Pancreas (tissue), 10 donors: ENCODE measurements around the gene KCNMA1. TPM values are rescaled to one million over a fixed set of nuclear protein-coding genes. Genes with fewer than 3 reads are reported as not detected.
"Not testable (repeated sequence)": the region's sequence is repeated elsewhere in the genome, so short reads cannot be mapped to it uniquely, and the experiment has no call there.

Experiments
- ATAC-seq, 4 donors: fragments of 200-7000 bp; cut with Tn5 transposase; one replicate each; pipeline versions ENCODE4 v1.8.0 to v1.9.1; 2020; ENCODE audit warnings: mild to moderate bottlenecking in 4 of 4, moderate library complexity in 4 of 4
- DNase-seq, 6 donors: peaks; one replicate each; pipeline ENCODE4 v3.0.0-alpha.2; 2020
- FAIRE-seq: peaks from 2 replicates; lab custom pipeline; 2012; peaks lifted over from hg19 to GRCh38; lab: Jason Lieb, UNC
- H3K27ac ChIP-seq, 4 donors: fragments of 200-600 bp; sonication (generic); 1 replicate in 3 of 4; 2 replicates in 1 of 4; pipeline versions ENCODE4 v1.5.0 to v1.8.0; 2020
- H3K27me3 ChIP-seq, 4 donors: fragments of 200-600 bp; one replicate each; pipeline ENCODE4 v1.8.0; 2021
- H3K36me3 ChIP-seq, 3 donors: fragments of 200-600 bp; sonication (generic) in 1 of 3; one replicate each; pipeline versions ENCODE4 v1.5.0 to v1.8.0; 2020 to 2021
- H3K4me1 ChIP-seq, 3 donors: fragments of 200-600 bp; one replicate each; pipeline ENCODE4 v1.8.0; 2021
- H3K4me3 ChIP-seq, 4 donors: fragments of 200-600 bp; sonication (generic) in 2 of 4; one replicate each; pipeline versions ENCODE4 v1.5.0 to v1.8.0; 2020 to 2021
- H3K9me3 ChIP-seq, 4 donors: fragments of 200-600 bp; one replicate each; pipeline ENCODE4 v1.8.0; 2021
- WGBS, 2 donors: extraction: QIAGEN DNeasy Blood & Tissue Kit; methylation state at CpG; one replicate each; pipeline ENCODE4 v1.1.7; 2013; 5-methylcytosine and 5-hydroxymethylcytosine counted together
- intact Hi-C, 3 donors: fragments of 100-400 bp; cut with DNase I; formaldehyde crosslinking; loops; one replicate each; pipeline versions ENCODE4 v1.11.1 to v1.14.2; 2022
- polyA plus RNA-seq, 2 donors: library from polyadenylated mRNA; stranded (reverse); fragments of 200-250 nt; gene quantifications; one replicate each; pipeline ENCODE4 v1.2.3, GENCODE V29; 2013
- total RNA-seq, 6 donors: library from RNA; stranded (reverse); fragmentation: NEBNext Ultra II Directional in 4 of 6; extraction: Animal tissue kit (Norgen Biotek cat#: 25700) in 4 of 6; gene quantifications; one replicate each; pipeline versions ENCODE4 v1.2.1 to v1.2.4, GENCODE V29; 2021 to 2023
- TF ChIP-seq, protein P1 (sequence below), 4 donors: fragments of 200-600 bp; sonication (generic) in 3 of 4; IDR thresholded peaks; one replicate each; pipeline versions ENCODE4 v1.5.0 to v1.8.0; 2021; ENCODE audit warnings: antibody characterized with exemption in 4 of 4
- donor health status: healthy with polysubstance abuse.
- donor health status: DM: no; HTN: no; CAD: no; lungs with moderate emphysema.
- donor health status: DM: no; HTN: no; CAD: no.
- donor health status: control.
- donor health status: control.
- donor health status: Bipolar disorder and iron deficiency.
- donor health status: DM: yes; HTN: yes; CAD: no.
- donor health status: DM: no; HTN: no; CAD: no.
- donor health status: DM: no; HTN: no; CAD: no.
- donor health status: DM: yes; HTN: yes; CAD: no.

KCNMA1 gene
- total and polyA plus RNA-seq, 8 donors: 3.5 to 19.4 (median 9.3) TPM

GRCh38 chr10:77392236-77392721 is 245.3 kb downstream of the KCNMA1 start:
- DNase-seq: no peak
- intact Hi-C loops: loop anchor here in 1 of 3 donors (5.0 to 10.0 kb wide), 2 partner anchors 217 to 245 kb away; partner anchors contain the start of gene KCNMA1
- TF ChIP-seq, protein P1, sequence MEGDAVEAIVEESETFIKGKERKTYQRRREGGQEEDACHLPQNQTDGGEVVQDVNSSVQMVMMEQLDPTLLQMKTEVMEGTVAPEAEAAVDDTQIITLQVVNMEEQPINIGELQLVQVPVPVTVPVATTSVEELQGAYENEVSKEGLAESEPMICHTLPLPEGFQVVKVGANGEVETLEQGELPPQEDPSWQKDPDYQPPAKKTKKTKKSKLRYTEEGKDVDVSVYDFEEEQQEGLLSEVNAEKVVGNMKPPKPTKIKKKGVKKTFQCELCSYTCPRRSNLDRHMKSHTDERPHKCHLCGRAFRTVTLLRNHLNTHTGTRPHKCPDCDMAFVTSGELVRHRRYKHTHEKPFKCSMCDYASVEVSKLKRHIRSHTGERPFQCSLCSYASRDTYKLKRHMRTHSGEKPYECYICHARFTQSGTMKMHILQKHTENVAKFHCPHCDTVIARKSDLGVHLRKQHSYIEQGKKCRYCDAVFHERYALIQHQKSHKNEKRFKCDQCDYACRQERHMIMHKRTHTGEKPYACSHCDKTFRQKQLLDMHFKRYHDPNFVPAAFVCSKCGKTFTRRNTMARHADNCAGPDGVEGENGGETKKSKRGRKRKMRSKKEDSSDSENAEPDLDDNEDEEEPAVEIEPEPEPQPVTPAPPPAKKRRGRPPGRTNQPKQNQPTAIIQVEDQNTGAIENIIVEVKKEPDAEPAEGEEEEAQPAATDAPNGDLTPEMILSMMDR (IDR thresholded peaks at IDR 0.05): no peak
- peak in 2 of 4 donors; percentile 11 to 22 for ATAC-seq
- 88 to 93% methylated on average over 2 of the region's 2 CpGs for WGBS, 2 donors
- H3K4me3 ChIP-seq: no peak overlapping the region
- H3K27me3 ChIP-seq: no peaks in the 10 kb centered on the region
- no peak for FAIRE-seq
- H3K36me3 ChIP-seq: no peaks in the 10 kb centered on the region
- H3K9me3 ChIP-seq: no peaks in the 10 kb centered on the region
- H3K27ac ChIP-seq: no peak overlapping the region
- peaks cover 16 to 28% (median 23%) of the 10 kb centered on the region in 3 donors for H3K4me1 ChIP-seq

- TF ChIP-seq, protein P1 (IDR thresholded peaks at IDR 0.05): peak in 3 of 4 donors; percentile 29 to 35 (median 34)
- intact Hi-C loops: loop anchor here in 1 of 3 donors (5.0 to 10.0 kb wide), 2 partner anchors 217 to 246 kb away; partner anchors contain the start of gene KCNMA1
- no peak for FAIRE-seq
- WGBS, 2 donors: 29 to 33% methylated on average over 12 of the region's 12 CpGs
- no peaks in the 10 kb centered on the region for H3K27me3 ChIP-seq
- no peak overlapping the region for H3K4me3 ChIP-seq
- peak overlapping the region in 1 of 4 donors; percentile 66 for H3K27ac ChIP-seq
- H3K36me3 ChIP-seq: no peaks in the 10 kb centered on the region
- peak; percentile 71 to 80 (median 74) for ATAC-seq
- DNase-seq: peak; percentile 73 to 91 (median 78)
- H3K4me1 ChIP-seq: peaks cover 16 to 34% (median 23%) of the 10 kb centered on the region in 3 donors
- no peaks in the 10 kb centered on the region for H3K9me3 ChIP-seq
Measured at GRCh38 chr10:77391605-77392235, 245.9 kb downstream of the KCNMA1 start.

GRCh38 chr10:77390481-77390891 is 247.1 kb downstream of the KCNMA1 start:
- Histone ChIP-seq H3K4me1 (peaks cover 16 to 34% (median 23%) of the 10 kb centered on the region in 3 donors), H3K4me3 (no peak overlapping the region), H3K9me3 (no peaks in the 10 kb centered on the region), H3K36me3 (no peaks in the 10 kb centered on the region), H3K27ac (peak overlapping the region; percentile 8 to 66 (median 36)), H3K27me3 (no peaks in the 10 kb centered on the region)
- peak in 1 of 6 donors; percentile 57 for DNase-seq
- peak; percentile 30 to 72 (median 48) for ATAC-seq
- no peak for FAIRE-seq
- intact Hi-C loops: loop anchor here in 1 of 3 donors (5.0 to 10.0 kb wide), 2 partner anchors 216 to 247 kb away; partner anchors contain the start of gene KCNMA1
- TF ChIP-seq, protein P1 (IDR thresholded peaks at IDR 0.05): no peak
- 34 to 36% methylated on average over 2 of the region's 2 CpGs for WGBS, 2 donors

GRCh38 chr10:77388571-77389100 is 249.0 kb downstream of the KCNMA1 start:
- FAIRE-seq (no peak), ATAC-seq (no peak), DNase-seq (no peak)
- H3K4me3 ChIP-seq: no peak overlapping the region
- H3K4me1 ChIP-seq: peaks cover 16 to 34% (median 23%) of the 10 kb centered on the region in 3 donors
- intact Hi-C loops: no loop called here
- H3K9me3 ChIP-seq: no peaks in the 10 kb centered on the region
- WGBS, 2 donors: 34 to 43% methylated on average over 2 of the region's 2 CpGs
- no peaks in the 10 kb centered on the region for H3K36me3 ChIP-seq
- H3K27ac ChIP-seq: no peak overlapping the region
- no peaks in the 10 kb centered on the region for H3K27me3 ChIP-seq
- TF ChIP-seq, protein P1 (IDR thresholded peaks at IDR 0.05): no peak

- ATAC-seq, FAIRE-seq, DNase-seq, H3K27me3 ChIP-seq, H3K9me3 ChIP-seq, H3K36me3 ChIP-seq, intact Hi-C loops, H3K4me3 ChIP-seq: not testable (repeated sequence)
- 80 to 81% methylated on average over 2 of the region's 2 CpGs for WGBS, 2 donors
- Histone ChIP-seq H3K27ac (peak overlapping the region in 1 of 4 donors; percentile 35), H3K4me1 (peaks cover 16 to 34% (median 23%) of the 10 kb centered on the region in 3 donors)
Measured at GRCh38 chr10:77387701-77388100, 249.9 kb downstream of the KCNMA1 start.
